SK-N-MC (cell line): ENCODE data around the gene MRAP.

ENCODE experiments used
- DNase-seq: peaks from one replicate; pipeline ENCODE4 v3.0.0-alpha.2; 2011; ENCODE audit warnings: low read depth, low spot score
- H3K27ac ChIP-seq: fragments of 200-600 bp; sonication (generic); 2 replicates; pipeline ENCODE4 v1.5.1; 2016; ENCODE audit warnings: mixed run types
- H3K36me3 ChIP-seq: fragments of 200-600 bp; sonication (generic); 2 replicates; pipeline ENCODE4 v1.6.1; 2017; ENCODE audit warnings: antibody characterized with exemption, low read length, mixed read lengths; ENCODE audit not compliant: insufficient read depth
- H3K4me3 ChIP-seq: fragments of 200-600 bp; sonication (generic); 2 replicates; pipeline ENCODE4 v1.5.1; 2016
- H3K9ac ChIP-seq: fragments of 200-600 bp; sonication (generic); 2 replicates; pipeline ENCODE4 v1.8.0; 2017; ENCODE audit warnings: mixed run types, mixed read lengths; ENCODE audit not compliant: insufficient read length
- H3K9me3 ChIP-seq: fragments of 200-600 bp; sonication (generic); 2 replicates; pipeline ENCODE4 v1.6.1; 2017; ENCODE audit warnings: low read depth, mild to moderate bottlenecking, antibody characterized with exemption, low read length, moderate library complexity, mixed read lengths
- EZH2 ChIP-seq: fragments of 200-600 bp; sonication (generic); IDR thresholded peaks from one replicate; pipeline ENCODE4 v1.6.1; 2017; ENCODE audit warnings: antibody characterized with exemption
- FOXP2 ChIP-seq: optimal IDR thresholded peaks from 2 replicates; pipeline ENCODE3; 2011; ENCODE audit warnings: mild to moderate bottlenecking, moderate library complexity; ENCODE audit not compliant: insufficient read depth; ENCODE audit errors: extremely low read length, control extremely low read depth
- POLR2AphosphoS5 ChIP-seq: IDR thresholded peaks from 2 replicates; pipeline ENCODE4 v1.6.1; 2012; ENCODE audit warnings: mild to moderate bottlenecking, low read depth, low read length, borderline replicate concordance

MRAP gene

DNA sequence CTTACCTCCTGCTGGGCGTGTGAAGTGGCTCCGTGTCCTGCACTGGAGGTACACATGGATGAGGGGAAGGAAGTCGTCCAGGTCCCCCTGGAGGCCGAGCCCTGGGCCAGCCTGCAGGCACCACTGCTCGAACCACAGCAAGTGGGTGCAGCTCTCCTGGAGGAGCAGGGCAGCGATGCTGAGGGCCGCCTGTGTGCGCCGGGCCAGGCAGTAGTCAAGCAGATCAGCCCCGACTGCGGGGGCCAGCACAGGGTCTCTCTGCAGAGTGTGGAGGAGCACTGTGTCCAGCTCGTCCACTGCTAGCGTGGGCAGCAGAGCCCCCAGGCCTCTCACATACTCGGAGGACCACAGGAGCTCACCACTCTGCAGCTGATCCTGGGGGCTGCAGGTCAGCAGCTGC is 48.3 kb downstream of the MRAP start:
- 0 out of 2 replicates have a peak, but pooled peaks cover 3% of the 10 kb centered on the region for H3K9me3 ChIP-seq
- no peak for TF ChIP-seq POLR2AphosphoS5
- H3K4me3 ChIP-seq: no peak overlapping the region
- H3K36me3 ChIP-seq: peaks cover 94% of the 10 kb centered on the region
- no peak overlapping the region for H3K9ac ChIP-seq
- no peak overlapping the region for H3K27ac ChIP-seq
- no peak for DNase-seq

DNA sequence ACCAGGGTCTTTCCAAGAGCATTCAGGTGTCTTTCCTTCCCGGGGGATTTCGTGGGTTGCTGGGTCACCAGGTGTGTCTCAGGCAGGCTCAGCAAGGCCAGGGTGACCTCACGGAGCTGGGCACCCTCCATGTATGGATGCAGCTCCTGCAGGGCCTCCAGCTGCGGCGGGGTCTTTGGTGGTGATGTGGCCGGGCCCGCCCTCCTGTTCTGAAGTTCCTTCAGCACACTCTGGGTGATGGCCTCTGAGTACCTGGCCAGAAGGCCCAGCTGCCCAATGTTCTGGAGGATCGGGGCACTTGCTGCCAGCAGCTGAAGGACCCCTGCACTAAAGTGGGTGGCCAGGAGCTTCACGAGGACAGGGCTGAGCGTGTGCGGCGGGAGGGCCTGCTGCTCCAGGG is 48.7 kb downstream of the MRAP start:
- Histone ChIP-seq H3K36me3 (peaks cover 94% of the 10 kb centered on the region), H3K9ac (no peak overlapping the region), H3K27ac (no peak overlapping the region), H3K4me3 (no peak overlapping the region), H3K9me3 (0 out of 2 replicates have a peak, but pooled peaks cover 3% of the 10 kb centered on the region)
- TF ChIP-seq EZH2 (no peak), POLR2AphosphoS5 (no peak), FOXP2 (no peak)
- no peak for DNase-seq

- Histone ChIP-seq H3K27ac (no peak overlapping the region), H3K4me3 (no peak overlapping the region), H3K9me3 (0 out of 2 replicates have a peak, but pooled peaks cover 3% of the 10 kb centered on the region), H3K36me3 (peaks cover 100% of the 10 kb centered on the region), H3K9ac (no peak overlapping the region)
- no peak for TF ChIP-seq FOXP2
- no peak for TF ChIP-seq POLR2AphosphoS5
- TF ChIP-seq EZH2: no peak
- DNase-seq: no peak
These were observed 49.3 kb downstream of the MRAP start for GRCh38 chr21:32347977-32348376.

GRCh38 chr21:32348604-32349332 is 50.1 kb downstream of the MRAP start:
- TF ChIP-seq FOXP2: no peak
- no peak for TF ChIP-seq POLR2AphosphoS5
- TF ChIP-seq EZH2: no peak
- H3K27ac ChIP-seq: no peak overlapping the region
- H3K9ac ChIP-seq: no peak overlapping the region
- 0 out of 2 replicates have a peak, but pooled peaks cover 3% of the 10 kb centered on the region for H3K9me3 ChIP-seq
- DNase-seq: no peak
- no peak overlapping the region for H3K4me3 ChIP-seq
- peaks cover 100% of the 10 kb centered on the region for H3K36me3 ChIP-seq

GRCh38 chr21:32349333-32349944 is 50.8 kb downstream of the MRAP start:
- Histone ChIP-seq H3K27ac (no peak overlapping the region), H3K36me3 (peaks cover 100% of the 10 kb centered on the region), H3K9me3 (0 out of 2 replicates have a peak, but pooled peaks cover 1% of the 10 kb centered on the region), H3K4me3 (no peak overlapping the region), H3K9ac (no peak overlapping the region)
- TF ChIP-seq FOXP2: no peak
- no peak for TF ChIP-seq EZH2
- no peak for TF ChIP-seq POLR2AphosphoS5
- DNase-seq: no peak

GRCh38 chr21:32350211-32350980 is 51.7 kb downstream of the MRAP start:
- H3K9me3 ChIP-seq: no peaks in the 10 kb centered on the region
- peaks cover 100% of the 10 kb centered on the region for H3K36me3 ChIP-seq
- no peak overlapping the region for H3K9ac ChIP-seq
- no peak overlapping the region for H3K4me3 ChIP-seq
- no peak for DNase-seq
- no peak overlapping the region for H3K27ac ChIP-seq
- TF ChIP-seq EZH2 (no peak), FOXP2 (no peak), POLR2AphosphoS5 (no peak)

GRCh38 chr21:32350981-32351380 is 52.3 kb downstream of the MRAP start:
- H3K36me3 ChIP-seq: peaks cover 100% of the 10 kb centered on the region
- no peak overlapping the region for H3K27ac ChIP-seq

GRCh38 chr21:32351428-32351827 is 52.8 kb downstream of the MRAP start:
- Histone ChIP-seq H3K27ac (no peak overlapping the region), H3K36me3 (peaks cover 100% of the 10 kb centered on the region), H3K4me3 (no peak overlapping the region), H3K9me3 (no peaks in the 10 kb centered on the region), H3K9ac (no peak overlapping the region)
- TF ChIP-seq EZH2 (no peak), FOXP2 (no peak), POLR2AphosphoS5 (no peak)
- DNase-seq: no peak

More at GRCh38 chr21:32350981-32351380, 52.3 kb downstream of the MRAP start:
- no peak overlapping the region for H3K4me3 ChIP-seq
- DNase-seq: no peak
- no peaks in the 10 kb centered on the region for H3K9me3 ChIP-seq
- TF ChIP-seq EZH2: no peak
- no peak for TF ChIP-seq POLR2AphosphoS5
- TF ChIP-seq FOXP2: no peak
- no peak overlapping the region for H3K9ac ChIP-seq
